ENCODE results near the gene RHOBTB3. TPM values are rescaled to one million over a fixed set of nuclear protein-coding genes. Genes with fewer than 3 reads are reported as not detected.

The RHOBTB3 gene
- total and polyA plus RNA-seq, 4 donors = 12.9 to 150 (median 30.6) TPM

- TF ChIP-seq CTCF (IDR thresholded peaks at IDR 0.05; ENCODE audit: control extremely low read depth, extremely low read depth) = no peak
- DNase-seq (peak in 2 of 3 donors; percentile 18 to 45), ATAC-seq (ENCODE audit: insufficient read depth, low FRiP score) (no peak)
- WGBS, 2 donors = 30 to 64% methylated on average over 3 of the region's 3 CpGs
- Histone ChIP-seq H3K27me3 (ENCODE audit: control insufficient read depth in 3 of 3, insufficient read depth in 3 of 3, low read length in 2 of 3) (no peaks in the 10 kb centered on the region), H3K27ac (ENCODE audit: low read depth in 1 of 2, low read length in 1 of 2) (no peak overlapping the region), H3K4me3 (no peak overlapping the region), H3K4me1 (ENCODE audit: control insufficient read depth in 5 of 5, insufficient read depth in 5 of 5, low read length in 5 of 5) (peaks cover 0 to 13% (median 0%) of the 10 kb centered on the region in 5 donors), H3K9ac (ENCODE audit: insufficient read depth in 1 of 2, low read length in 2 of 2) (no peak overlapping the region), H3K36me3 (ENCODE audit: control insufficient read depth in 4 of 4, insufficient read depth in 4 of 4, low read length in 4 of 4) (peaks cover 2 to 14% (median 7%) of the 10 kb centered on the region in 4 donors), H3K9me3 (ENCODE audit: control insufficient read depth in 4 of 4, insufficient read depth in 3 of 4, low read length in 3 of 4) (no peaks in the 10 kb centered on the region)
Measured at GRCh38 chr5:95773335-95774059, 42.4 kb downstream of the RHOBTB3 start.

- no peaks in the 10 kb centered on the region for H3K9me3 ChIP-seq (ENCODE audit: control insufficient read depth in 4 of 4, insufficient read depth in 3 of 4, low read length in 3 of 4)
- TF ChIP-seq CTCF (IDR thresholded peaks at IDR 0.05; ENCODE audit: control extremely low read depth, extremely low read depth) = no peak
- WGBS, 2 donors = 95 to 96% methylated on average over 3 of the region's 3 CpGs
- no peak overlapping the region for H3K4me3 ChIP-seq
- ATAC-seq (ENCODE audit: insufficient read depth, low FRiP score) (no peak), DNase-seq (no peak)
- H3K27ac ChIP-seq (ENCODE audit: low read depth in 1 of 2, low read length in 1 of 2) = no peak overlapping the region
- H3K9ac ChIP-seq (ENCODE audit: insufficient read depth in 1 of 2, low read length in 2 of 2) = no peak overlapping the region
- peaks cover 0 to 5% (median 0%) of the 10 kb centered on the region in 4 donors for H3K36me3 ChIP-seq (ENCODE audit: control insufficient read depth in 4 of 4, insufficient read depth in 4 of 4, low read length in 4 of 4)
- H3K4me1 ChIP-seq (ENCODE audit: control insufficient read depth in 5 of 5, insufficient read depth in 5 of 5, low read length in 5 of 5) = peaks cover 0 to 20% (median 0%) of the 10 kb centered on the region in 5 donors
- no peaks in the 10 kb centered on the region for H3K27me3 ChIP-seq (ENCODE audit: control insufficient read depth in 3 of 3, insufficient read depth in 3 of 3, low read length in 2 of 3)
Measured at GRCh38 chr5:95777441-95777840, 46.3 kb downstream of the RHOBTB3 start.

DNA sequence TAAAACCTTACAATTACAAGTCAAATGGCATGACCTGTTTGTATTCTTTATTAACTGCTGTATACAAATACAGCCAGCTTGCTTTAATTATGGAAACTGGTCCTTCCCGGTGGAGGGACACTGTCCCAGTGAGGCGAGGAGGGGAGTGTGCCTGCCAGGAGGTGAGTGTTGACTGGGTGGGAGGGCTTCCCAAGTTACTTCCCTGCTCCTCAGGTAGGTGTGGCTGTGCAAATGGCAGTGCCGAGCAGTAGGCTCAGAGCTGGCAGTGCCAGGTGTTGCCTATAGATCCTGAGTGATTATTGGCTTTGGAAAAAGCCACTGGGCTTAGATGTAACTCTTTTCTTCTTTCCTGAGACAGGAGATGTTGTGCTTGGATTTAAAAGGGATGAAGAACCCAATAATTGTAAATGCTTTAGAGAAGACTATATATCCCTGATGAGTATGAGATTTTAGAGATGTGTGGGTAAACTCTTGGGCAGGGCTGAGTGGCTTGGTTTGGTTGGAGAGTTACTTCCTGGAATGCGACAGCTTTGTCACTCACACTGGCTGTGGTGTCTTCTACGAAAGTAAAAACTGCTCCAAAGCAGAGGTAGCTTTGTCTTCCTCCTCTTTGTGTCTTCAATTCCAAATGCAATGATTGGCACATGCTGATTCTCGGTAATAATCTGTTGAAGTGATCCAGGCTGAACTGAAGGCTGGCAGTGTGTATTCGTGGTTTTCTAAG is 47.7 kb downstream of the RHOBTB3 start:
- no peak for ATAC-seq (ENCODE audit: insufficient read depth, low FRiP score)
- 52 to 58% methylated on average over 7 of the region's 7 CpGs for WGBS, 2 donors
- H3K9ac ChIP-seq (ENCODE audit: insufficient read depth in 1 of 2, low read length in 2 of 2) = no peak overlapping the region

More for the DNA sequence above, 47.7 kb downstream of the RHOBTB3 start:
- no peaks in the 10 kb centered on the region for H3K27me3 ChIP-seq (ENCODE audit: control insufficient read depth in 3 of 3, insufficient read depth in 3 of 3, low read length in 2 of 3)
- H3K4me3 ChIP-seq = no peak overlapping the region
- no peaks in the 10 kb centered on the region for H3K9me3 ChIP-seq (ENCODE audit: control insufficient read depth in 4 of 4, insufficient read depth in 3 of 4, low read length in 3 of 4)
- no peak for DNase-seq
- TF ChIP-seq CTCF (IDR thresholded peaks at IDR 0.05; ENCODE audit: control extremely low read depth, extremely low read depth) = no peak
- peaks cover 0 to 20% (median 0%) of the 10 kb centered on the region in 5 donors for H3K4me1 ChIP-seq (ENCODE audit: control insufficient read depth in 5 of 5, insufficient read depth in 5 of 5, low read length in 5 of 5)
- peaks cover 0 to 5% (median under 1%) of the 10 kb centered on the region in 4 donors for H3K36me3 ChIP-seq (ENCODE audit: control insufficient read depth in 4 of 4, insufficient read depth in 4 of 4, low read length in 4 of 4)
- peak overlapping the region in 1 of 2 donors; percentile 46 for H3K27ac ChIP-seq (ENCODE audit: low read depth in 1 of 2, low read length in 1 of 2)
